GM12875 (cell line): Measurements from ENCODE around the gene COL4A1.

Experiments used
- H3K4me3 ChIP-seq: one replicate; pipeline ENCODE4 v1.5.1; 2011; ENCODE audit warnings: low read depth, low read length, control low read depth
- CTCF ChIP-seq: IDR thresholded peaks from 2 replicates; pipeline ENCODE4 v1.5.1; 2011; ENCODE audit warnings: low read depth, mild to moderate bottlenecking, control low read depth, inconsistent platforms, low read length, moderate library complexity, borderline replicate concordance; ENCODE audit not compliant: insufficient read depth

Gene COL4A1

DNA sequence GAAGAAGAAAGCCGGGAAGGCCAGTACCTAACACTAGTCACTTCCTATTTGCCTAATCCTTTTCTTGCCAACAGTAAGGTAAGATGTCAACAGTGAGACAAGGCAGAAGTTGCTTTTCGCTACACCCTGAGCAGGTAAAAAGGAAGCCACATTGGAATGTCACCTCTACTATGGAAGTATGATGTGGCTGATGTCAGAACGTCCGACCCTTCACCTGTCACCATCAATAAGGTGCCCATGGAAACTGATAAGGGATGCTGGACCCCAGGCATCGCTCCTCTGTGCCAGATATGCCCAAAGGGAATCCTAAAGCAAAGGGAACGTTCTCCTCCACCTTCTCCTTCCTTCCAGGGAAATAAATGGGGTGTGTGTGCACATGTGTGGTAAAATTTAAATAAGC is 34.3 kb downstream of the COL4A1 start:
- H3K4me3 ChIP-seq = no peak overlapping the region
- TF ChIP-seq CTCF = no peak

GRCh38 chr13:110272227-110272626 is 34.7 kb downstream of the COL4A1 start:
- no peak for TF ChIP-seq CTCF
- no peak overlapping the region for H3K4me3 ChIP-seq

DNA sequence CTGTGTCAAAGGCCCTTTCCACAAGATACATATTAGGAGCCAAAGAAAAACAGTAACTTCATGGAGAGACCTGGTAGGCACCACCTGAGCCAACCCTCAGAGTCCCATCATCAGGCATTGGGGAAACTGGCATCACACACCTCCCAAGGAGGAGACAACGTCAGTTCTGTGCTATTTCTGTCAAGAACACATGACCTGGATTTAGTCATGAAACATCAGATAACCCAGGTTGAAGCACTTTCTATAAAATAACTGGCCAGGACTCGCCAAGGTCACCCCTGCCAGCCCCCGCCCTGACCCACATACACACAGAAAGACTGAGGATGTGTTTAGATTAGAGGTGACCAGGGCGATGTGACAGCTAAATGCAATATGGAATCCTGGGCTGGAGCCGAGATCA is 35.6 kb downstream of the COL4A1 start:
- no peak overlapping the region for H3K4me3 ChIP-seq
- TF ChIP-seq CTCF = no peak

DNA sequence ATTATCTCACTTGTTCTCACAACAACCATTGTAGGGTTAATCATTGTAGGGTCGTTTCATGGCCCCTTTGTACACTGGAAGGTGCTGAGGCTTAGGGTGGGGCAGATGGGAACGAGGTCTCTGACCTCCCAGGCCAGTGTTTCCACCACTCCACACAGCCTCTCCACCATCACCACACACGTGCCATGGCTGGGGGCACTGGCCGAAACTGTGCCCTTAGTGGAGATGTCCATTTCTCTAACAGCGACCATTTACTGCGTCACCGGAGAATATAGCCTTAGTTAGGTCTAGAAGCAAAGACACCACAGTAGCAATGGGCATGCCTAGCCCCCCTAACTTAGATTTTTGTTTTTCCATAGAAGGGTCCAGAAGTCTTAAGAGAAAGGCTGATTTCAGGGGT is 36.5 kb downstream of the COL4A1 start:
- H3K4me3 ChIP-seq = no peak overlapping the region
- no peak for TF ChIP-seq CTCF

GRCh38 chr13:110269509-110270185 is 37.3 kb downstream of the COL4A1 start:
- TF ChIP-seq CTCF = no peak
- H3K4me3 ChIP-seq = no peak overlapping the region

- H3K4me3 ChIP-seq = no peak overlapping the region
- TF ChIP-seq CTCF = no peak
Observed at GRCh38 chr13:110268576-110269185, 38.3 kb downstream of the COL4A1 start.

GRCh38 chr13:110268061-110268460 is 38.9 kb downstream of the COL4A1 start:
- no peak for TF ChIP-seq CTCF
- H3K4me3 ChIP-seq = no peak overlapping the region
